Esophagus muscularis mucosa (tissue), 4 donors: ENCODE measurements around the gene TP53I3. TPM values are rescaled to one million over a fixed set of nuclear protein-coding genes. Genes with fewer than 3 reads are reported as not detected.
A peak's percentile ranks its signal among the peaks of the same experiment; 100 is the strongest.

Experiments
- DNase-seq: peaks from one replicate; pipeline ENCODE4 v3.0.0-alpha.2; 2017; ENCODE audit errors: extremely low spot score
- H3K27ac ChIP-seq, 4 donors: fragments of 200-600 bp; sonication (generic); replicated peaks in 1 of 4; 1 replicate in 3 of 4; 2 replicates in 1 of 4; pipeline ENCODE4 v1.5.1; 2016 to 2019; ENCODE audit warnings: mild to moderate bottlenecking in 1 of 4
- H3K27me3 ChIP-seq, 4 donors: fragments of 200-600 bp; sonication (generic); one replicate each; pipeline versions ENCODE4 v1.5.1 to v1.6.0; 2016 to 2019
- H3K36me3 ChIP-seq, 4 donors: fragments of 200-600 bp; sonication (generic); one replicate each; pipeline ENCODE4 v1.5.1; 2016 to 2019
- H3K4me1 ChIP-seq, 4 donors: fragments of 200-600 bp; sonication (generic); one replicate each; pipeline ENCODE4 v1.5.1; 2016 to 2019
- H3K4me3 ChIP-seq, 4 donors: fragments of 200-600 bp; sonication (generic); 1 replicate in 2 of 4; 2 replicates in 2 of 4; pipeline ENCODE4 v1.5.1; 2016 to 2019; ENCODE audit warnings: mild to moderate bottlenecking in 4 of 4, moderate library complexity in 1 of 4
- H3K9me3 ChIP-seq, 4 donors: fragments of 200-600 bp; sonication (generic); 1 replicate in 3 of 4; 2 replicates in 1 of 4; pipeline ENCODE4 v1.5.1; 2016 to 2019
- CTCF ChIP-seq, 3 experiments: fragments of 200-600 bp in 2 of 3; fragments of 450-650 bp in 1 of 3; sonication (generic) in 2 of 3; IDR thresholded peaks; one replicate each; pipeline ENCODE4 v1.5.1; 2017 to 2019; ENCODE audit warnings: antibody characterized with exemption in 3 of 3, mild to moderate bottlenecking in 2 of 3, moderate library complexity in 1 of 3
- EP300 ChIP-seq: sonication (generic); formaldehyde crosslinking; IDR thresholded peaks from one replicate; pipeline ENCODE4 v1.6.1; 2017; ENCODE audit warnings: antibody characterized with exemption
- POLR2A ChIP-seq: fragments of 450-650 bp; IDR thresholded peaks from one replicate; pipeline ENCODE4 v1.6.1; 2017; ENCODE audit warnings: antibody characterized with exemption, moderate library complexity, mild to moderate bottlenecking, low read depth
- POLR2AphosphoS5 ChIP-seq, 2 donors: sonication (generic); formaldehyde crosslinking; IDR thresholded peaks; one replicate each; pipeline ENCODE4 v1.6.1; 2017; ENCODE audit warnings: antibody characterized with exemption in 2 of 2
- WGBS: methylation state at CpG from one replicate; pipeline ENCODE4 v1.1.5; 2018; 5-methylcytosine and 5-hydroxymethylcytosine counted together
- intact Hi-C: fragments of 100-400 bp; cut with DNase I; formaldehyde crosslinking; loops from one replicate; pipeline ENCODE4 v1.15.1; 2023
- total RNA-seq, 4 donors: library from RNA; depleted of rRNA; stranded (reverse); fragments of >200 nt; gene quantifications; one replicate each; pipeline versions ENCODE4 v1.1.0 to v1.2.1, GENCODE V29; 2016

TP53I3 gene
- total RNA-seq, 4 donors from 2014 or later = 5.3 to 11.3 (median 9.6) TPM

- H3K9me3 ChIP-seq = no peaks in the 10 kb centered on the region
- peaks cover 13 to 48% (median 38%) of the 10 kb centered on the region in 4 donors for H3K4me1 ChIP-seq
- H3K27ac ChIP-seq = peak within 1 kb of the TSS; percentile 63 to 75 (median 72)
- H3K27me3 ChIP-seq = no peaks in the 10 kb centered on the region
- no peaks in the 10 kb centered on the region for H3K36me3 ChIP-seq
- TF ChIP-seq POLR2A (no peak), EP300 (no peak), CTCF (IDR thresholded peaks at IDR 0.05) (no peak), POLR2AphosphoS5 (IDR thresholded peaks at IDR 0.05) (peak; percentile 11 to 32)
- H3K4me3 ChIP-seq = peak within 1 kb of the TSS; percentile 79 to 94 (median 88)
- intact Hi-C loops = loop anchor here (5.0 to 10.0 kb wide), 2 partner anchors 33 to 125 kb away; partner anchors contain the start of genes ATAD2B and TP53I3
- 2% methylated on average over 30 of the region's 52 CpGs for WGBS
- DNase-seq = no peak
These were observed 35.1 kb downstream of the TP53I3 start, which contains the start of gene FKBP1B for GRCh38 chr2:24049485-24050021. Gene FKBP1B (plus strand): TSS chr2:24049741. CDS start chr2:24049850, 109 bp downstream.

GRCh38 chr2:24048769-24049484 is 35.7 kb downstream of the TP53I3 start:
- Histone ChIP-seq H3K27me3 (no peaks in the 10 kb centered on the region), H3K4me1 (peaks cover 13 to 48% (median 38%) of the 10 kb centered on the region in 4 donors), H3K9me3 (no peaks in the 10 kb centered on the region), H3K27ac (peak overlapping the region in 2 of 4 donors; percentile 75), H3K36me3 (no peaks in the 10 kb centered on the region), H3K4me3 (peak overlapping the region; percentile 79 to 94 (median 88))
- intact Hi-C loops = loop anchor here (5.0 to 10.0 kb wide), 2 partner anchors 33 to 124 kb away; partner anchors contain the start of genes ATAD2B and TP53I3
- no peak for TF ChIP-seq POLR2AphosphoS5 (IDR thresholded peaks at IDR 0.05)
- TF ChIP-seq CTCF (IDR thresholded peaks at IDR 0.05) = no peak
- no peak for TF ChIP-seq EP300
- TF ChIP-seq POLR2A = no peak
- 22% methylated on average over 23 of the region's 23 CpGs for WGBS
- no peak for DNase-seq

- Histone ChIP-seq H3K9me3 (no peaks in the 10 kb centered on the region), H3K36me3 (no peaks in the 10 kb centered on the region), H3K4me3 (peak overlapping the region; percentile 74 to 88 (median 82)), H3K4me1 (peaks cover 13 to 48% (median 38%) of the 10 kb centered on the region in 4 donors), H3K27ac (peak overlapping the region in 1 of 4 donors; percentile 85), H3K27me3 (no peaks in the 10 kb centered on the region)
- WGBS = 51% methylated on average over 8 of the region's 8 CpGs
- no peak for DNase-seq
- no peak for TF ChIP-seq CTCF (IDR thresholded peaks at IDR 0.05)
- no peak for TF ChIP-seq EP300
- TF ChIP-seq POLR2AphosphoS5 (IDR thresholded peaks at IDR 0.05) = no peak
- TF ChIP-seq POLR2A = no peak
- intact Hi-C loops = loop anchor here (5.0 to 10.0 kb wide), 2 partner anchors 35 to 123 kb away; partner anchors contain the start of genes ATAD2B and TP53I3
These were observed 37.0 kb downstream of the TP53I3 start for GRCh38 chr2:24047703-24048033.

- H3K9me3 ChIP-seq = no peaks in the 10 kb centered on the region
- no peak for TF ChIP-seq EP300
- peak; percentile 86 to 88 for TF ChIP-seq POLR2AphosphoS5 (IDR thresholded peaks at IDR 0.05)
- no peak for TF ChIP-seq POLR2A
- peak within 1 kb of the TSS; percentile 74 to 88 (median 82) for H3K4me3 ChIP-seq
- peaks cover 13 to 48% (median 38%) of the 10 kb centered on the region in 4 donors for H3K4me1 ChIP-seq
- H3K27me3 ChIP-seq = no peaks in the 10 kb centered on the region
- intact Hi-C loops = loop anchor here (5.0 to 10.0 kb wide), 2 partner anchors 35 to 122 kb away; partner anchors contain the start of genes ATAD2B and TP53I3
- H3K36me3 ChIP-seq = no peaks in the 10 kb centered on the region
- DNase-seq = peak; percentile 98
- peak within 1 kb of the TSS; percentile 76 to 85 (median 79) for H3K27ac ChIP-seq
- under 1% methylated on average over 28 of the region's 38 CpGs for WGBS
These were observed 37.5 kb downstream of the TP53I3 start, which contains the start of gene WDCP for GRCh38 chr2:24046930-24047702. Gene WDCP (minus strand): TSS chr2:24047391. CDS start chr2:24039494, 7,897 bp downstream.
